ENCODE data around the gene ZNF398.

ZNF398 gene

GRCh38 chr7:149166142-149166541, 18.9 kb downstream of the ZNF398 start:
- no peak for DNase-seq (ENCODE audit: low spot score)
- in situ Hi-C loops (cut with MboI; ENCODE audit: low pct_unique_long_range_greater_than_20kb, low sequenced_read_pairs, unreplicated experiment): no loop called here
- TF ChIP-seq, protein P1, sequence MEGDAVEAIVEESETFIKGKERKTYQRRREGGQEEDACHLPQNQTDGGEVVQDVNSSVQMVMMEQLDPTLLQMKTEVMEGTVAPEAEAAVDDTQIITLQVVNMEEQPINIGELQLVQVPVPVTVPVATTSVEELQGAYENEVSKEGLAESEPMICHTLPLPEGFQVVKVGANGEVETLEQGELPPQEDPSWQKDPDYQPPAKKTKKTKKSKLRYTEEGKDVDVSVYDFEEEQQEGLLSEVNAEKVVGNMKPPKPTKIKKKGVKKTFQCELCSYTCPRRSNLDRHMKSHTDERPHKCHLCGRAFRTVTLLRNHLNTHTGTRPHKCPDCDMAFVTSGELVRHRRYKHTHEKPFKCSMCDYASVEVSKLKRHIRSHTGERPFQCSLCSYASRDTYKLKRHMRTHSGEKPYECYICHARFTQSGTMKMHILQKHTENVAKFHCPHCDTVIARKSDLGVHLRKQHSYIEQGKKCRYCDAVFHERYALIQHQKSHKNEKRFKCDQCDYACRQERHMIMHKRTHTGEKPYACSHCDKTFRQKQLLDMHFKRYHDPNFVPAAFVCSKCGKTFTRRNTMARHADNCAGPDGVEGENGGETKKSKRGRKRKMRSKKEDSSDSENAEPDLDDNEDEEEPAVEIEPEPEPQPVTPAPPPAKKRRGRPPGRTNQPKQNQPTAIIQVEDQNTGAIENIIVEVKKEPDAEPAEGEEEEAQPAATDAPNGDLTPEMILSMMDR (IDR thresholded peaks at IDR 0.05; ENCODE audit: extremely low read depth, insufficient read depth, missing control alignments): no peak

- in situ Hi-C loops (cut with MboI; ENCODE audit: low pct_unique_long_range_greater_than_20kb, low sequenced_read_pairs, unreplicated experiment): no loop called here
- no peak for DNase-seq (ENCODE audit: low spot score)
- TF ChIP-seq, protein P1 (IDR thresholded peaks at IDR 0.05; ENCODE audit: extremely low read depth, insufficient read depth, missing control alignments): no peak
Observed at GRCh38 chr7:149166630-149167352, 19.5 kb downstream of the ZNF398 start.

DNA sequence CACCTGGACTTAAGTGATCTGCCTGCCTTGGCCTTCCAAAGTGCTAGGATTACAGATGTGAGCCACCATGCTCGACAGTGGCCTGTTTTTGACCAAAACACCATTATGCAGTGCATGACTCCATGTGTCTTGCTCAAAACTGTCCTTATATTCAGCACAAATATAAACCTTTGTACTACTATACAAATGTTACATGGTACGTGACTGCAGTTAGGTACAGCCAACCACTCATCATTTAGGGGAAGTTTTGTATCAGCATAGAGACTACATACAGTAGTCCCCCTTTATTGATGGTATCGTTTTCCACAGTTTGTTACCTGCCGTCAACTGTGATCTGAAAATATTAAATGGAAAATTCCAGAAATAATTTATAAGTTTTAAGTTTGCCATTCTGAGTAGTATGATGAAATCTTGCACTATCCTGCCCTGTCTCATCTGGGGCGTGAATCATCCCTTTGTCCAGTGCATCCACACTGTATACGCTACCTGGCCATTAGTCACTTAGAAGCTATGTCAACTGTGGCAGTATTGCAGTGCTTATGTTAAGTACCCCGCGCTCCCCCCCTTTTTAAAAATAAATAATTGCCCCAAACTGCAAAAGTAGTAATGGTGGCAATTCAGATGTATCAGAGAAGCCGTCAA, 24.8 kb downstream of the ZNF398 start:
- TF ChIP-seq, protein P1 (IDR thresholded peaks at IDR 0.05; ENCODE audit: extremely low read depth, insufficient read depth, missing control alignments): no peak
- DNase-seq (ENCODE audit: low spot score): no peak
- in situ Hi-C loops (cut with MboI; ENCODE audit: low pct_unique_long_range_greater_than_20kb, low sequenced_read_pairs, unreplicated experiment): no loop called here

DNA sequence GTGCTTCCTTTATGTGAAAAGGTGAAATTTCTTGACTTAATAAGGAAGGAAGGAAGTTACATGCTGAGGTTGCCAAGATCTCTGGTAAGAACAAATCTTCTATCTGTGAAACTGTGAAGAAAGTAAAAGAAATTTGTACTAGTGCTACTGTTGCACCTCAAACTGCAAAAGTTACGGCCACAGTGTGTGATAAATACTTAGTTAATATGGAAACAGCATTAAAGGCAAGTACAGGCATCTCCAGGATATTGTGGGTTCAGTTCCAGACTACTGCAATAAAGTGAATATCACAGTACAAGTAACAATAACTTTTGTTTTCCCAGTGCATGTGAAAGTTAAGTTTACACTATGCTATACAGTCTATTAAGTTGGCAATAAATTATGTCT, 25.3 kb downstream of the ZNF398 start:
- DNase-seq (ENCODE audit: low spot score): no peak
- TF ChIP-seq, protein P1 (IDR thresholded peaks at IDR 0.05; ENCODE audit: extremely low read depth, insufficient read depth, missing control alignments): no peak
- in situ Hi-C loops (cut with MboI; ENCODE audit: low pct_unique_long_range_greater_than_20kb, low sequenced_read_pairs, unreplicated experiment): no loop called here

- TF ChIP-seq, protein P1 (IDR thresholded peaks at IDR 0.05; ENCODE audit: extremely low read depth, insufficient read depth, missing control alignments): no peak
- in situ Hi-C loops (cut with MboI; ENCODE audit: low pct_unique_long_range_greater_than_20kb, low sequenced_read_pairs, unreplicated experiment): no loop called here
- no peak for DNase-seq (ENCODE audit: low spot score)
Observed at GRCh38 chr7:149175150-149175549, 27.9 kb downstream of the ZNF398 start.

GRCh38 chr7:149179241-149179640, 32.0 kb downstream of the ZNF398 start:
- no peak for DNase-seq (ENCODE audit: low spot score)
- TF ChIP-seq, protein P1 (IDR thresholded peaks at IDR 0.05; ENCODE audit: extremely low read depth, insufficient read depth, missing control alignments): no peak
- in situ Hi-C loops (cut with MboI; ENCODE audit: low pct_unique_long_range_greater_than_20kb, low sequenced_read_pairs, unreplicated experiment): no loop called here
